GM23248 (cell line): ENCODE measurements around the gene ANKS1B. TPM values are rescaled to one million over a fixed set of nuclear protein-coding genes. Genes with fewer than 3 reads are reported as not detected.
"Not testable (repeated sequence)": the region's sequence is repeated elsewhere in the genome, so short reads cannot be mapped to it uniquely, and the experiment has no call there.

ENCODE experiments used
- DNase-seq: peaks from one replicate; pipeline ENCODE4 v3.0.0-alpha.2; 2015
- H2AFZ ChIP-seq: fragments of 200-600 bp; sonication (generic); 2 replicates; pipeline ENCODE4 v1.6.1; 2016; ENCODE audit warnings: antibody characterized with exemption
- H3F3A ChIP-seq: fragments of 200-600 bp; sonication (generic); 2 replicates; pipeline ENCODE4 v1.6.1; 2016; ENCODE audit warnings: mild to moderate bottlenecking, antibody characterized with exemption, mixed run types; ENCODE audit not compliant: insufficient read depth
- H3K27ac ChIP-seq: fragments of 200-600 bp; sonication (generic); 2 replicates; pipeline ENCODE4 v1.5.1; 2016; ENCODE audit warnings: mild to moderate bottlenecking
- H3K27me3 ChIP-seq: fragments of 200-600 bp; sonication (generic); replicated peaks from 2 replicates; pipeline ENCODE4 v1.6.1; 2016; ENCODE audit warnings: mild to moderate bottlenecking; ENCODE audit not compliant: insufficient read depth
- H3K36me3 ChIP-seq: fragments of 200-600 bp; sonication (generic); 2 replicates; pipeline ENCODE4 v1.6.1; 2016; ENCODE audit warnings: low read depth, mild to moderate bottlenecking
- H3K4me1 ChIP-seq: fragments of 200-600 bp; sonication (generic); 2 replicates; pipeline ENCODE4 v1.6.1; 2016; ENCODE audit warnings: mild to moderate bottlenecking; ENCODE audit not compliant: insufficient read depth
- H3K4me2 ChIP-seq: fragments of 200-600 bp; sonication (generic); one replicate; pipeline ENCODE4 v1.6.1; 2016; ENCODE audit warnings: mild to moderate bottlenecking; ENCODE audit not compliant: unreplicated experiment
- H3K4me3 ChIP-seq: fragments of 200-600 bp; sonication (generic); 2 replicates; pipeline ENCODE4 v1.5.1; 2016; ENCODE audit warnings: mild to moderate bottlenecking
- H3K79me2 ChIP-seq: fragments of 200-600 bp; sonication (generic); 2 replicates; pipeline ENCODE4 v1.6.1; 2016; ENCODE audit warnings: mild to moderate bottlenecking; ENCODE audit not compliant: insufficient read depth
- H3K9ac ChIP-seq: fragments of 200-600 bp; sonication (generic); 2 replicates; pipeline ENCODE4 v1.6.1; 2016; ENCODE audit warnings: mild to moderate bottlenecking
- H3K9me2 ChIP-seq: fragments of 200-600 bp; sonication (generic); 2 replicates; pipeline ENCODE4 v1.6.1; 2016; ENCODE audit warnings: mixed run types, mild to moderate bottlenecking, moderate library complexity; ENCODE audit not compliant: insufficient read depth
- H3K9me3 ChIP-seq: fragments of 200-600 bp; sonication (generic); one replicate; pipeline ENCODE4 v1.6.1; 2017; ENCODE audit warnings: low read depth
- H4K20me1 ChIP-seq: fragments of 200-600 bp; sonication (generic); 2 replicates; pipeline ENCODE4 v1.6.0; 2016; ENCODE audit not compliant: insufficient read depth
- EZH2 ChIP-seq: fragments of 200-600 bp; sonication (generic); IDR thresholded peaks from 2 replicates; pipeline ENCODE4 v1.6.1; 2018; ENCODE audit warnings: antibody characterized with exemption, mild to moderate bottlenecking; ENCODE audit not compliant: insufficient read depth, poor library complexity, severe bottlenecking
- EZH2phosphoT487 ChIP-seq: fragments of 200-600 bp; sonication (generic); IDR thresholded peaks from 2 replicates; pipeline ENCODE4 v1.6.1; 2018; ENCODE audit warnings: antibody characterized with exemption, moderate library complexity, mild to moderate bottlenecking, low read depth; ENCODE audit not compliant: insufficient read depth
- WGBS, 2 experiments: methylation state at CpG; one replicate each; pipeline ENCODE4 v1.1.6; 2015 to 2017; ENCODE audit warnings: low lambda C conversion rate in 2 of 2, low coverage in 1 of 2; ENCODE audit errors: missing lambda C conversion rate in 2 of 2; 5-methylcytosine and 5-hydroxymethylcytosine counted together
- in situ Hi-C: fragments of 300-500 bp; cut with MboI; formaldehyde crosslinking; loops from 2 replicates; pipeline ENCODE4 v1.15.0; 2020
- polyA plus RNA-seq: library from polyadenylated mRNA; unstranded; fragments of >200 nt; fragmentation: Nextera tagmentation; extraction: Ambion mirVana; gene quantifications from 2 replicates; pipeline ENCODE4 v1.2.1, GENCODE V29; 2016
- total RNA-seq: library from RNA; depleted of rRNA; stranded (reverse); fragments of >200 nt; shearing (Covaris generic); gene quantifications from 2 replicates; pipeline ENCODE4 v1.2.3, GENCODE V29; 2014

ANKS1B gene
- total and polyA plus RNA-seq, 2 experiments from 2014 or later: not detected

- H3K36me3 ChIP-seq: no peaks in the 10 kb centered on the region
- in situ Hi-C loops: no loop called here
- peak; percentile 3 for DNase-seq
These were observed 184.1 kb downstream of the ANKS1B start for GRCh38 chr12:99800605-99801004.

GRCh38 chr12:99797931-99798330, 186.8 kb downstream of the ANKS1B start:
- H3F3A ChIP-seq, H3K36me3 ChIP-seq, H3K4me1 ChIP-seq, H3K4me2 ChIP-seq, H4K20me1 ChIP-seq, H2AFZ ChIP-seq, H3K9me3 ChIP-seq, H3K4me3 ChIP-seq, H3K9ac ChIP-seq, H3K79me2 ChIP-seq, H3K27me3 ChIP-seq, in situ Hi-C loops, H3K9me2 ChIP-seq, DNase-seq, H3K27ac ChIP-seq: not testable (repeated sequence)
- WGBS, 2 experiments: 29 to 33% methylated on average over 4 of the region's 4 CpGs

More at GRCh38 chr12:99800605-99801004, 184.1 kb downstream of the ANKS1B start:
- Histone ChIP-seq H3K27ac (no peak overlapping the region), H3F3A (no peaks in the 10 kb centered on the region), H3K79me2 (no peaks in the 10 kb centered on the region), H2AFZ (no peak overlapping the region), H3K9me2 (0 out of 2 replicates have a peak, but pooled peaks cover 6% of the 10 kb centered on the region), H3K9ac (no peak overlapping the region), H3K4me3 (no peak overlapping the region), H3K4me2 (no peak overlapping the region), H3K9me3 (no peaks in the 10 kb centered on the region), H3K4me1 (no peaks in the 10 kb centered on the region), H4K20me1 (no peaks in the 10 kb centered on the region), H3K27me3 (no peaks in the 10 kb centered on the region)
- WGBS, 2 experiments: 71 to 84% methylated on average over 2 of the region's 2 CpGs
- no peak for TF ChIP-seq EZH2phosphoT487

GRCh38 chr12:99783421-99783820, 201.3 kb downstream of the ANKS1B start:
- H3K79me2 ChIP-seq: no peaks in the 10 kb centered on the region
- WGBS, 2 experiments: 39 to 40% methylated on average over 3 of the region's 3 CpGs
- no peak overlapping the region for H3K4me2 ChIP-seq
- no peaks in the 10 kb centered on the region for H3K36me3 ChIP-seq
- H4K20me1 ChIP-seq: no peaks in the 10 kb centered on the region
- H3K9me3 ChIP-seq: no peaks in the 10 kb centered on the region
- DNase-seq: no peak
- no peaks in the 10 kb centered on the region for H3K27me3 ChIP-seq
- no peaks in the 10 kb centered on the region for H3F3A ChIP-seq
- H3K4me1 ChIP-seq: no peaks in the 10 kb centered on the region
- H3K27ac ChIP-seq: no peak overlapping the region
- H3K9ac ChIP-seq: no peak overlapping the region
- no peaks in the 10 kb centered on the region for H3K9me2 ChIP-seq
- H2AFZ ChIP-seq: no peak overlapping the region
- in situ Hi-C loops: no loop called here
- TF ChIP-seq EZH2: no peak
- TF ChIP-seq EZH2phosphoT487: no peak
- no peak overlapping the region for H3K4me3 ChIP-seq

GRCh38 chr12:99772274-99772673, 212.5 kb downstream of the ANKS1B start:
- H3K4me2 ChIP-seq: no peak overlapping the region
- H2AFZ ChIP-seq: no peak overlapping the region
- no peaks in the 10 kb centered on the region for H3K27me3 ChIP-seq
- H3K9me3 ChIP-seq: no peaks in the 10 kb centered on the region
- H3K79me2 ChIP-seq: no peaks in the 10 kb centered on the region
- H3K4me3 ChIP-seq: no peak overlapping the region
- H3K9me2 ChIP-seq: no peaks in the 10 kb centered on the region
- no peak overlapping the region for H3K27ac ChIP-seq
- H3K9ac ChIP-seq: no peak overlapping the region
- TF ChIP-seq EZH2 (no peak), EZH2phosphoT487 (no peak)
- in situ Hi-C loops: no loop called here
- no peak for DNase-seq
- no peaks in the 10 kb centered on the region for H3K36me3 ChIP-seq
- WGBS, 2 experiments: 65 to 72% methylated on average over 3 of the region's 3 CpGs
- no peaks in the 10 kb centered on the region for H4K20me1 ChIP-seq
- no peaks in the 10 kb centered on the region for H3K4me1 ChIP-seq
- no peaks in the 10 kb centered on the region for H3F3A ChIP-seq

GRCh38 chr12:99771659-99772058, 213.1 kb downstream of the ANKS1B start:
- Histone ChIP-seq H3K36me3 (no peaks in the 10 kb centered on the region), H3K9me2 (no peaks in the 10 kb centered on the region), H3K4me3 (no peak overlapping the region), H2AFZ (no peak overlapping the region), H3K27ac (no peak overlapping the region), H3K4me2 (no peak overlapping the region), H4K20me1 (no peaks in the 10 kb centered on the region), H3K4me1 (no peaks in the 10 kb centered on the region), H3K27me3 (no peaks in the 10 kb centered on the region), H3K9me3 (no peaks in the 10 kb centered on the region), H3K9ac (no peak overlapping the region), H3F3A (no peaks in the 10 kb centered on the region), H3K79me2 (no peaks in the 10 kb centered on the region)
- in situ Hi-C loops: no loop called here
- TF ChIP-seq EZH2phosphoT487 (no peak), EZH2 (no peak)
- DNase-seq: no peak
